Trophoblast cell (in vitro differentiated cells and primary cell): ENCODE results near the gene COX7A2.

Experiments used
- DNase-seq, 2 donors: peaks; one replicate each; pipeline ENCODE4 v3.0.0-alpha.2; 2016
- H2AFZ ChIP-seq: 2 replicates; pipeline ENCODE4 v1.6.1; 2013; ENCODE audit warnings: low read length, moderate library complexity, mild to moderate bottlenecking; ENCODE audit not compliant: insufficient read depth, poor library complexity
- H2AK5ac ChIP-seq: 2 replicates; pipeline ENCODE4 v1.6.1; 2013; ENCODE audit warnings: mild to moderate bottlenecking, low read length
- H2BK120ac ChIP-seq: 2 replicates; pipeline ENCODE4 v1.6.1; 2013; ENCODE audit warnings: low read length, mild to moderate bottlenecking, moderate library complexity; ENCODE audit not compliant: insufficient read depth, poor library complexity
- H2BK12ac ChIP-seq: 2 replicates; pipeline ENCODE4 v1.6.1; 2013; ENCODE audit warnings: mild to moderate bottlenecking, low read length, moderate library complexity
- H2BK5ac ChIP-seq: 2 replicates; pipeline ENCODE4 v1.6.1; 2013; ENCODE audit warnings: low read length, low read depth, moderate library complexity, mild to moderate bottlenecking; ENCODE audit not compliant: poor library complexity
- H3K14ac ChIP-seq: 2 replicates; pipeline ENCODE4 v1.6.1; 2013; ENCODE audit warnings: mild to moderate bottlenecking, low read length
- H3K18ac ChIP-seq: 2 replicates; pipeline ENCODE4 v1.6.1; 2013; ENCODE audit warnings: mild to moderate bottlenecking, low read length
- H3K23ac ChIP-seq: 2 replicates; pipeline ENCODE4 v1.6.1; 2013; ENCODE audit warnings: low read length
- H3K27ac ChIP-seq: 2 replicates; pipeline ENCODE4 v1.5.1; 2013; ENCODE audit warnings: low read depth, mild to moderate bottlenecking, inconsistent platforms, low read length, moderate library complexity
- H3K27me3 ChIP-seq: 2 replicates; pipeline ENCODE4 v1.6.1; 2013; ENCODE audit warnings: inconsistent platforms, mild to moderate bottlenecking, low read length, moderate library complexity; ENCODE audit not compliant: insufficient read depth
- H3K36me3 ChIP-seq, 2 experiments: 1 replicate in 1 of 2; 2 replicates in 1 of 2; pipeline ENCODE4 v1.6.1; 2013; ENCODE audit warnings: low read length in 2 of 2, mild to moderate bottlenecking in 2 of 2, moderate library complexity in 1 of 2; ENCODE audit not compliant: insufficient read depth in 2 of 2, control insufficient read depth in 1 of 2
- H3K4ac ChIP-seq: 2 replicates; pipeline ENCODE4 v1.6.1; 2013; ENCODE audit warnings: low read depth, mild to moderate bottlenecking, low read length, moderate library complexity
- H3K4me1 ChIP-seq, 2 experiments: 1 replicate in 1 of 2; 2 replicates in 1 of 2; pipeline ENCODE4 v1.6.1; 2013; ENCODE audit warnings: low read length in 2 of 2, mild to moderate bottlenecking in 2 of 2, moderate library complexity in 1 of 2; ENCODE audit not compliant: insufficient read depth in 2 of 2, control insufficient read depth in 1 of 2
- H3K4me2 ChIP-seq: 2 replicates; pipeline ENCODE4 v1.6.1; 2013; ENCODE audit warnings: inconsistent platforms, mild to moderate bottlenecking, low read length, moderate library complexity
- H3K4me3 ChIP-seq: 2 replicates; pipeline ENCODE4 v1.5.1; 2013; ENCODE audit warnings: mild to moderate bottlenecking, low read depth, low read length, inconsistent platforms
- H3K79me1 ChIP-seq: one replicate; pipeline ENCODE4 v1.6.1; 2013; ENCODE audit warnings: low read length
- H3K79me2 ChIP-seq: 2 replicates; pipeline ENCODE4 v1.6.1; 2013; ENCODE audit warnings: low read length, mild to moderate bottlenecking; ENCODE audit not compliant: control insufficient read depth, insufficient read depth, poor library complexity
- H3K9ac ChIP-seq: 2 replicates; pipeline ENCODE4 v1.6.1; 2013; ENCODE audit warnings: mild to moderate bottlenecking, low read length
- H3K9me3 ChIP-seq: 2 replicates; pipeline ENCODE4 v1.6.1; 2013; ENCODE audit warnings: low read depth, mild to moderate bottlenecking, control low read depth, inconsistent platforms, low read length; ENCODE audit not compliant: insufficient read depth
- H4K12ac ChIP-seq: 2 replicates; pipeline ENCODE4 v1.6.1; 2013; ENCODE audit warnings: low read depth, mild to moderate bottlenecking, low read length, moderate library complexity
- H4K8ac ChIP-seq: 2 replicates; pipeline ENCODE4 v1.6.1; 2013; ENCODE audit warnings: low read depth, mild to moderate bottlenecking, low read length, moderate library complexity
- H4K91ac ChIP-seq: one replicate; pipeline ENCODE4 v1.6.1; 2013; ENCODE audit warnings: low read depth, mild to moderate bottlenecking, low read length, moderate library complexity
- WGBS: extraction: QIAGEN DNeasy Blood & Tissue Kit; methylation state at CpG from one replicate; pipeline ENCODE4 v1.1.7; 2013; ENCODE audit warnings: missing lambda C conversion rate; ENCODE audit not compliant: insufficient read length, insufficient coverage; ENCODE audit errors: extremely low coverage; 5-methylcytosine and 5-hydroxymethylcytosine counted together

Gene COX7A2

DNA sequence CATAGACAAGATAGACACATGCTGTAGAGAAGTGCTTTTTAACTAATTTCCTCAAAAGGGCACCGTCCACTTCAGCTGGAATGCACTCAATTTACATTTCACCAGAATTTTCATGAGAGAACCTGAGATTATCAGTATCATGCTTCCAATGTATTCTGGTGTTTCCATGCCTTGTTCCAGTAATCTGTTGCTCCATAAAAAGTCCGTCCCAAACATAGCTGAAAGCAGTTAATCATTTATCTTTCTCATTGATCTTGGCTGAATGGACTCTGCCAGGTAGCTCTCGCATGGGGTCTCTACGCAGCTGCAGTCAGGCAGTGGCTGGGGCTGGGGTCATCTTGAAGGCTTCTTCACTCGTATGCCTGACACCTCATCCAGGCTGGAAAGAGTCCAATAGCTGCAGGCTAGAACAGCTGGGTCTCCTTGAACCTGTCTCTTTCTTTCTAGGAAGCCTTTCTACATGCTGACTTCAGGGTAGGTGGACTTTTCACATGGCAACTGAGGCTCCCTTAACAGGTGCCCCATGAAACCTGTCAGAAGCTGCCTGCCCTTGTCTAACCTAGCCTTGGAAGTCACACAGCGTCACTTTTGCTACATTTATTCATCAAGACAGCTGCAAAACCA, 19.2 kb downstream of the COX7A2 start:
- H3K4ac ChIP-seq, result no peak overlapping the region
- no peak overlapping the region for H3K18ac ChIP-seq
- no peak overlapping the region for H3K23ac ChIP-seq
- no peaks in the 10 kb centered on the region for H3K27me3 ChIP-seq
- H3K14ac ChIP-seq, result no peak overlapping the region
- no peak overlapping the region for H4K12ac ChIP-seq
- H3K79me2 ChIP-seq, result no peaks in the 10 kb centered on the region
- no peaks in the 10 kb centered on the region for H3K36me3 ChIP-seq
- no peak overlapping the region for H3K4me2 ChIP-seq
- no peak overlapping the region for H3K9ac ChIP-seq
- H3K27ac ChIP-seq, result no peak overlapping the region
- H2BK5ac ChIP-seq, result no peak overlapping the region
- H4K8ac ChIP-seq, result no peak overlapping the region
- H2AK5ac ChIP-seq, result no peak overlapping the region
- DNase-seq, result no peak
- H3K4me1 ChIP-seq, result no peaks in the 10 kb centered on the region
- H2BK12ac ChIP-seq, result no peak overlapping the region
- H4K91ac ChIP-seq, result no peak overlapping the region
- no peak overlapping the region for H3K4me3 ChIP-seq
- H3K79me1 ChIP-seq, result no peaks in the 10 kb centered on the region
- no peak overlapping the region for H2BK120ac ChIP-seq
- H2AFZ ChIP-seq, result no peak overlapping the region
- H3K9me3 ChIP-seq, result no peaks in the 10 kb centered on the region
- WGBS, result no CpG with 5 or more reads among the region's 6 CpGs

DNA sequence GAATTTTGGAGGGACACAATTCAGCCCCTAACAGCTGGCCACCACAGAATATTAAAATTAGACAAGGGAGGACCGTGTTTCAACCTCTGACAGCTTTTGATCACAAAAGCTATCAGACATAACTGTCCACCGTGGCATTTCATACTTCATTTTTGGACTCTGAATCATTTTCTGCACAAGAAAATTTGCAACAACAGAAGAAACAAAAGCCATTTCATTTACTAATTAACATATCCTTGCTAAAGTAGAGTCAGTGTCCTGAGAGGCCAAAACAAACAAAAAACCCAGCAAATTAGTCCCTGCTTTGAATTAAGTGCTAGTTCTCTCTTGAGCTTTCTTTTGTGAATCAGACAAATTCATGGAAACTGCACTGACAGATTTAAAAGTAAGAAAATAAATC, 20.2 kb downstream of the COX7A2 start:
- H3K9me3 ChIP-seq, result no peaks in the 10 kb centered on the region
- no peak overlapping the region for H3K9ac ChIP-seq
- H3K27ac ChIP-seq, result no peak overlapping the region
- no peak overlapping the region for H3K4ac ChIP-seq
- no peaks in the 10 kb centered on the region for H3K4me1 ChIP-seq
- no peak overlapping the region for H3K4me2 ChIP-seq
- no peaks in the 10 kb centered on the region for H3K36me3 ChIP-seq
- H3K79me2 ChIP-seq, result no peaks in the 10 kb centered on the region
- H2AFZ ChIP-seq, result no peak overlapping the region
- no peak overlapping the region for H4K12ac ChIP-seq
- no peak overlapping the region for H3K23ac ChIP-seq
- no peaks in the 10 kb centered on the region for H3K27me3 ChIP-seq
- H2AK5ac ChIP-seq, result no peak overlapping the region
- H2BK5ac ChIP-seq, result no peak overlapping the region
- no peak overlapping the region for H4K91ac ChIP-seq
- no peaks in the 10 kb centered on the region for H3K79me1 ChIP-seq
- DNase-seq, result peak in 1 of 2 donors; percentile 21
- no peak overlapping the region for H4K8ac ChIP-seq
- no peak overlapping the region for H3K4me3 ChIP-seq
- H3K18ac ChIP-seq, result no peak overlapping the region
- H2BK12ac ChIP-seq, result no peak overlapping the region
- H2BK120ac ChIP-seq, result no peak overlapping the region
- WGBS, result no CpG with 5 or more reads among the region's 2 CpGs
- H3K14ac ChIP-seq, result no peak overlapping the region

DNA sequence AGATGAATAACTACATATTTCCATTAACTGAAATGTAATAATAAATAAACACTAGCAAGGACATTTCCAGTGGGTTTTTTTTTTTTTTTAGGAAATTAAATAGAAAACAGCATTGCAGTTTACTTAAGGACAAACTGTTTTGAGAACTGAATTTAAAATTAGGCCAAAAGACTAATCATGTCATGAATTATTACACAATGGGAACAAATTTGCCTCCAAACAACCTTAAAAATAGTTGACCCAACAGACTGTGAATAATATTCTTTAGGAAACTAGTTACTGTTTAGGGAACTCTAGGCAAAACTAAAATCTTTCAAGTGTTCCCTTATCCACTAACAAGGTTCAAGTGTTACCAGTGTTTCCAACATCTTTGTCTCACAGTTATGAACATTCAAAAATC, 21.3 kb downstream of the COX7A2 start:
- H3K9ac ChIP-seq, result no peak overlapping the region
- H2AFZ ChIP-seq, result no peak overlapping the region

DNA sequence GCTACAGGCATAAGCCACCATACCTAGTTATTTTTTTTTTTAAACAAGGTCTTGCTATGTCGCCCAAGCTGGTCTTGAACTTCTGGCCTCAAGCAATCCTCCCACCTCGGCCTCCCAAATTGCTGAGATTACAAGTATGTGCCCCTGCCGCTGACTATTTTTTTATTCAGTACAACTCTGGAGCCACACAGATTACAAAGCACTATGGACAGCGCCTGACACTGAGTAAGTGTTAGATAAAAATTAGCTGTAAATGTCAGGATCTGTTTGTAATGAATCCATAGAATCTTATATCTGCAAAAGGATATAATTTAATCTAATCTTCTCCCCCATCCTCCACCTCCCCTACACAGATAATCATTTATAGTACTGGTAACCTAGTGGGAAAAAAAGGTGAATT, 22.5 kb downstream of the COX7A2 start:
- Histone ChIP-seq H4K12ac (no peak overlapping the region), H3K4me2 (no peak overlapping the region), H4K91ac (no peak overlapping the region), H3K36me3 (no peaks in the 10 kb centered on the region), H2AK5ac (no peak overlapping the region), H3K4me3 (no peak overlapping the region), H2BK12ac (no peak overlapping the region), H2BK5ac (no peak overlapping the region), H3K18ac (no peak overlapping the region), H3K79me1 (no peaks in the 10 kb centered on the region), H2BK120ac (no peak overlapping the region), H3K14ac (no peak overlapping the region), H2AFZ (no peak overlapping the region), H3K9me3 (no peaks in the 10 kb centered on the region), H3K23ac (no peak overlapping the region), H4K8ac (no peak overlapping the region), H3K4me1 (no peaks in the 10 kb centered on the region), H3K9ac (no peak overlapping the region), H3K4ac (no peak overlapping the region), H3K27me3 (no peaks in the 10 kb centered on the region), H3K27ac (no peak overlapping the region), H3K79me2 (no peaks in the 10 kb centered on the region)
- no CpG with 5 or more reads among the region's 4 CpGs for WGBS
- no peak for DNase-seq

More for the DNA sequence above, 21.3 kb downstream of the COX7A2 start:
- Histone ChIP-seq H3K36me3 (no peaks in the 10 kb centered on the region), H3K4me3 (no peak overlapping the region), H3K27ac (no peak overlapping the region), H3K4me2 (no peak overlapping the region), H3K4ac (no peak overlapping the region), H3K23ac (no peak overlapping the region), H4K12ac (no peak overlapping the region), H3K14ac (no peak overlapping the region), H3K9me3 (no peaks in the 10 kb centered on the region), H3K4me1 (no peaks in the 10 kb centered on the region), H2BK120ac (no peak overlapping the region), H2AK5ac (no peak overlapping the region), H3K27me3 (no peaks in the 10 kb centered on the region), H4K8ac (no peak overlapping the region), H2BK12ac (no peak overlapping the region), H3K79me1 (no peaks in the 10 kb centered on the region), H4K91ac (no peak overlapping the region), H3K18ac (no peak overlapping the region), H2BK5ac (no peak overlapping the region), H3K79me2 (no peaks in the 10 kb centered on the region)
- no peak for DNase-seq
